GM21786 (cell line): ENCODE data around the gene MINDY1.
A peak's percentile ranks its signal among the peaks of the same experiment; 100 is the strongest.

Source experiments
- ATAC-seq: cut with Tn5 transposase; IDR thresholded peaks from one replicate; pipeline ENCODE4 v1.9.1; 2021; ENCODE audit not compliant: unreplicated experiment

MINDY1 gene

DNA sequence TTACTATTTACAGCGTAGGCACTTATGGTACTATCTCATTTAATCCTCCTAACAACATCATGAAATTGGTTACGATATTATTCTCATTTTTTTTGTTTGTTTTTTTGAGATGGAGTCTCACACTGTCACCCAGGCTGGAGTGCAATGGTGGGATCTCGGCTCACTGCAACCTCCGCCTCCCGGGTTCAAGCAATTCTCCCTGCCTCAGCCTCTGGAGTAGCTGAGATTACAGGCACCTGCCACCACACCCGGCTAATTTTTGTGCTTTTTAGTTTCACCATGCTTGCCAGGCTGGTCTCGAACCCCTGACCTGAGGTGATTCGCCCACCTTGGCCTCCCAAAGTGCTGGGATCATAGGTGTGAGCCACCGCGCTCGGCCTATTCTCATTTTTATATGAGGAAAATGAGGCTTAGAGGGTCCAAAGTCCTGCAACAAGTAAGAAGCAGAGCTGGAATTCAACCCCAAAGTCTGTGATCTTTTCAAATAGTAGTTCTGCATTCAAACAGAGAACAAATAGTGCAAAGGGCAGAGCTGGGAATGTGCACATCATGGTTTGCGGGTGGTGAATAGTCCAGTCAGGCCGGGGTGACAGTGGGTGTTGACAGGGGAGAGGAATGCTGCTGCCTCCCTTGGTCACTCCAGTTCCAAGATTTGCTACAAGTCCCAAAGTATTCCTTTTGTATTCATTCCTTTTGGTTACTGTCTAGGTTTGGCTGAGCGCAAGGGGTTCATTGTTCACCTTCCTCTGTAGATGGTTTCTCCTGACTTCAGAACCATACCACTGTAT, 6.2 kb upstream of the MINDY1 start:
- no peak for ATAC-seq

- no peak for ATAC-seq
These were observed 4.6 kb upstream of the MINDY1 start for GRCh38 chr1:151011154-151011850.

- no peak for ATAC-seq
These were observed 3.6 kb upstream of the MINDY1 start for GRCh38 chr1:151010346-151010726.

DNA sequence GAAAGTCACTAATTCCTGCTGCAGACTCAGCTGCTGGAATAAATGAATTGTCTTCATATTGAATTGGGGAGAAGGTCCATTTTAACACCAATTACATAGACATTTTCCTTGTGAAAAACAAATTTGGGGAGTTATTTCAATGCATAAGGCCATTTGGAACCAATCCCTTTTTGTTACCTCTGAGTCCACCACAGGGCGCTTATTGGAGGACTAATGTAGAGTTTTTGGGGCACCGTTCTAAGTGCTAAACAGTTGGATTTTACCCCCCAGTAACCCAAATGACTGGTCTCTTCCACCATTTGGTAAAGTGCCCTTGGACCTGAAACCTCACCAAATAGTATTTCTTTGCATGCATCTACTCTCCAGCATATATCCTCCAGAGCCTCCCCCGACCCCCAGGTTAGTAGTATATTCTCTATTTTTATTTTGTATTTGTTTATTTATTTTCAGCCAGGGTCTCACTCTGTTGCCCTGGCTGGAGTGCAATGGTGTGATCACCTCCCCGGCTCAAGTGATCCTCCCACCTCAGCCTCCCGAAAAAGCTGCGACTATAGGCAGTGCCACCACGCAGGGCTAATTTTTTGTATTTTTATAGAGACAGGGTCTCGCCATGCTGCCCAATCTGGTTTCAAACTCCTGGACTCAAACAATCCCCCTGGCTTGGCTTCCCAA, 3.1 kb upstream of the MINDY1 start:
- no peak for ATAC-seq

GRCh38 chr1:151009206-151009587, 2.5 kb upstream of the MINDY1 start:
- no peak for ATAC-seq

GRCh38 chr1:151008244-151009205, 1.8 kb upstream of the MINDY1 start, which contains the start of gene PRUNE1:
Gene PRUNE1, plus strand, starts transcription at chr1:151008449. Its CDS starts 184 bp downstream, at chr1:151008633.
- peak; percentile 53 for ATAC-seq

GRCh38 chr1:151007853-151008243, 1.1 kb upstream of the MINDY1 start:
- no peak for ATAC-seq

GRCh38 chr1:151005729-151006319, 878 bp downstream of the MINDY1 start:
- ATAC-seq, result no peak

DNA sequence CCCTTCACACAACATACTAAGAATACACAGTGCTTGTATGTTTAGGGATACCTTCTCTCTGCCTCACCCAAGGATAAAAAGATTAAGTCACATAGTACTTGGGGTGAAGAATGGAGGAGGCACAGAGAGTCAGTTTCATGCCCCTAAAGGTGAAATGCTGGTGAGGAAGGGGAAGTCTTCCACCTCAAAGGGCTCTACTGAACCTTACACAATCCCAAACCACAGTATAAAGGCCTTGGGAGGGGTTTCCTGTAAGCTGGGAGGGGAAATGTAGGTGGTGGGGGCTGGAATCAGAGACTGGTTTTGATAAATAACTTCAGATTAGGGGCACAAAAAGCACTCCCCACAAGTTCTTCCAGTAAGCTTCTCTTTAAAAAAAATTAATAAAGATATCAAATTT, 3.5 kb downstream of the MINDY1 start:
- ATAC-seq, result no peak

DNA sequence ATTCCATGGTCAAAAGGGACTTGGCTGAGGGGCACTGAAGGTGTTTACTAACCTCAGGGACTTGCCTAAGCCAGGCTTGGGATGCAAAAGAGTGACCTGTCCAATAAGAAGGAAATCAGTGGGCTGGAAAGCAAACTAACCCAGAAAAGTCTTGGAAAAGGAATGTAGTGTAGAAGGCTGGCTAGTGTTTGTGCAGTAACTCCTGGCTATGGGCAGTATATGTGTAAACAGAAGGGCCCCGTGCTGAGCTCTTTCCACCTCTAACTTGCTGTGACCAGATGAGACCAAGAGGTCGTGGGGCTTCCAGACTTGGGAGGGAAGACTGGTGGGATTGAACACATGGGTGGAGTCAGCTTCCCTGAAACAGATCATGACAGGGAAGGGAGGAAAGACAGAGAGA, 4.1 kb downstream of the MINDY1 start:
- ATAC-seq, result no peak

GRCh38 chr1:151002051-151002450, 4.7 kb downstream of the MINDY1 start:
- ATAC-seq, result no peak

- ATAC-seq, result no peak
These were observed 5.1 kb downstream of the MINDY1 start for GRCh38 chr1:151001602-151002001.

DNA sequence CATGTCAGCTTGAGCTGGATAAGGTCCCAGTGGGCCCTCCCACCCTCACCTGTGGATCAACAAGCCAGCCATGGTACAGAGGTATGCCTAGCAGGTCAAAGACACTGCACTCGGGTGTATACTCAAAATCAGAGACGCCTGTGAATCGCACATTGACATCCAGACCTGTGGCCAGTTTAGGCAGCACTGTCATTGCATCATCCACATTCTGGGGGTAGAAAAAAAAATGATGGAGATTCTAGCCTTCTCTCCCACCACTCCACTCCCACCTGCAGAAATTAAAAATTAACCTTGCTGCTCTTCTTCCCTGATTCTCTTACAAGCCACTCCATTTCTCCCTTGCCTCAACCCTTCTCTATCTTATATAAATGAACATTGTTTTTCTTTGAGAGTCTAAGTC, 6.3 kb downstream of the MINDY1 start:
- ATAC-seq, result no peak

DNA sequence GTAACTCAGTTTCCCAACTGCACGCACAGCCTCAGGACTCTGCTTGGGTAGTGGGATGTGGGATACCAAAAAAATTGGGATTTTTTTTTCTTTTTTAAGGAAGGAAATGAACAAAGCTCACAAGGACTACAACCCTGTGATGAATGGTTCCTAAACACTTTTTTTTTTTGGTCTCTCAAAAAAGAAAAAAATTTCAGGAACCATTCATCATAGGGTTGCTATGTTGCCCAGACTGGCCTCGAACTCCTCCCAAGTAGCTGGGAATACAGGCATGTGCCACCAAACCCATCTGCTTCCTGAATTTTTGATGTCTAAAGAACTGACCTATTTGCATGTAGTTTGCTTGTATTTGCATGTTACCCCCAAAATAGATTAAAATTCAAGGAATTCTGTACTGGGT, 6.8 kb downstream of the MINDY1 start:
- ATAC-seq, result no peak

- ATAC-seq, result no peak
These were observed 7.5 kb downstream of the MINDY1 start for GRCh38 chr1:150999051-150999674.

GRCh38 chr1:150997949-150998348, 8.8 kb downstream of the MINDY1 start:
- no peak for ATAC-seq

- ATAC-seq, result no peak
These were observed 9.4 kb downstream of the MINDY1 start for GRCh38 chr1:150997126-150997872.

DNA sequence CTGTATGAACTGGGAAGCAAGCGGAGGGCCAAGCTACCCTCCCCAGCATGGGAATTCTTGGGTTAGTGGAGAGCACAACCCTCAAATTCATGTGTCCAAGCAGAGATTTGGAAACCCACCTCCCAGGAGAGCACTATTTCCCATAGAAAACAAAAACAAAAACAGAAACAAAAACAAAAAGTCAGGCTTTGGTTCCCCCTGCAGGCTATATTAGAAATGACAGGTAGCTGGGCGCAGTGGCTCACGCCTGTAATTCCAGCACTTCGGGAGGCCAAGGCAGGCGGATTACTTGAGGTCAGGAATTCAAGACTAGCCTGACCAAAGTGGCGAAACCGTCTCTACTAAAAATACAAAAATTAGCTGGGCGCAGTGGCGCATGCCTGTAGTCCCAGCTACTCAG, 10.8 kb downstream of the MINDY1 start:
- ATAC-seq, result no peak

- ATAC-seq, result no peak
These were observed 11.2 kb downstream of the MINDY1 start for GRCh38 chr1:150995460-150995859.
